Measurements from ENCODE around the gene ZRANB3. TPM values are rescaled to one million over a fixed set of nuclear protein-coding genes. Genes with fewer than 3 reads are reported as not detected.
A peak's percentile ranks its signal among the peaks of the same experiment; 100 is the strongest.
"Not testable (repeated sequence)": the region's sequence is repeated elsewhere in the genome, so short reads cannot be mapped to it uniquely, and the experiment has no call there.

Gene ZRANB3
- total and polyA plus RNA-seq, 5 experiments from 2014 or later: 3.7 to 9.1 (median 6.7) TPM

DNA sequence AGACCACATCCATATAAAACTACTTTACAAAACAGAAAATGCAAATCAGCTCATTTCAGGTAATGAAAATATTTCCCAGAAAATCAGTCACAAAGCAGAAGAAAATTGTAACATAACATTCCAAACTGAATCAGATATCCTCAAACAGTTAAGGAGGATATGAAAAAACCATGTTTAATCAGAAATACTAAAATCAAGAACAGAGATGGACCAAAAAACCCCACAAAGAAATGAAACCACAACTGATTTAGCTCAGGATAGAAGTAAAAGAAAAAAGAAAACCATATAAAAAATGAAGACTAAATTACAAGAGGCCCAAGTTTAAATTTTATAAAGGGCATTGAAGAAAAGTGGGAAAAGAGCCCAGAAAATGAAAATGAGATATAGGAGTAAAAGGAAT is 376.1 kb downstream of the ZRANB3 start:
- Mint-ChIP-seq H3K9me3 (no peaks in the 10 kb centered on the region), H3K27ac (peak overlapping the region in 7 of 10 donors; percentile 2 to 87 (median 60)), H3K36me3 (peaks cover 31 to 90% (median 60%) of the 10 kb centered on the region in 3 donors), H3K4me1 (peaks cover 5 to 24% (median 6%) of the 10 kb centered on the region in 4 donors), H3K4me3 (no peak overlapping the region), H3K27me3 (no peaks in the 10 kb centered on the region)
- DNase-seq (no peak), ATAC-seq (no peak)
- POLR2A ChIA-PET: no interaction called here

DNA sequence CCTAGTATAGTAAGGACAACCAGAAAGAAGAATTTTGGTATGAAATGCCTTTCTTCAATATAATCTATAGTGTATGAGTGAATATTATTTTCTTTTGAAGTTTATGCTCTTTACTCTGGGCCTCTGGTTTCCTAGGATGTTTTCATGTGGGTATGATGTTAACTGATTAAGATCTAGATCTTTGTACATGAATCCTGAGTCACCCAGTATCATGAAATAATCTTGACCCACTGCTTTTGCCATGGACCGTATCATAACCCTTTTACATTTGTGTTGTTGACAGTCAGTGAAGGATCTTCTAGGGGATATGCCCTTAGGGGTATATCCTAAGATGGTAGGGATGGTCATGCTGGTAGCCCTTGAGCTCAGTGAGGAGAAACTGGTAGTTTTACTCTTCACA is 378.7 kb downstream of the ZRANB3 start:
- Mint-ChIP-seq H3K27me3 (no peaks in the 10 kb centered on the region), H3K27ac (peak overlapping the region in 2 of 10 donors; percentile 0 to 41), H3K4me1 (peaks cover 5 to 30% (median 6%) of the 10 kb centered on the region in 4 donors), H3K4me3 (no peak overlapping the region), H3K36me3 (peaks cover 26 to 76% (median 43%) of the 10 kb centered on the region in 3 donors), H3K9me3 (no peaks in the 10 kb centered on the region)
- DNase-seq (no peak), ATAC-seq (no peak)
- POLR2A ChIA-PET: no interaction called here

DNA sequence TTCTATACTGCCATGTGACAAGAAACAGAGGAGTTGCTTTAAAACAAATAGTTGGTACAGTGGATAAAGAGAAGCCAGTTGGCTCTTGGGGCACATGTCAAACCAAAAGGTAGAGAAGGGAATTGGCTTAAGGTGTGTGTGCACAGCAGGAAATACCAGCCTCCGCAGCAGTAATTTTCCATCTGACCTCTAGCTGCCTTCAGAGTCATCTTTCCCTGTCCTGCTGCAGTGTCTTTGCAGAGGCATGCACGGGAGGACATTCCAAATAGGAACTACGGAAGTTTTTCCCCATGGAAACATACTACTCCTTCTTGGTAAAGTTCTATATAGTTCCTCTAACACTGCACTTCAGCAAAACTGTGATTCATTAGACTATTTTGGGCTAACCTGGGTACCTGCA is 379.4 kb downstream of the ZRANB3 start:
- DNase-seq: no peak
- H3K27ac Mint-ChIP-seq: peak overlapping the region in 5 of 10 donors; percentile 22 to 81 (median 58)
- no peak overlapping the region for H3K4me3 Mint-ChIP-seq
- H3K36me3 Mint-ChIP-seq: peaks cover 26 to 72% (median 39%) of the 10 kb centered on the region in 3 donors
- no peaks in the 10 kb centered on the region for H3K27me3 Mint-ChIP-seq
- POLR2A ChIA-PET: no interaction called here
- ATAC-seq: no peak
- H3K9me3 Mint-ChIP-seq: no peaks in the 10 kb centered on the region
- peaks cover 5 to 30% (median 6%) of the 10 kb centered on the region in 4 donors for H3K4me1 Mint-ChIP-seq

DNA sequence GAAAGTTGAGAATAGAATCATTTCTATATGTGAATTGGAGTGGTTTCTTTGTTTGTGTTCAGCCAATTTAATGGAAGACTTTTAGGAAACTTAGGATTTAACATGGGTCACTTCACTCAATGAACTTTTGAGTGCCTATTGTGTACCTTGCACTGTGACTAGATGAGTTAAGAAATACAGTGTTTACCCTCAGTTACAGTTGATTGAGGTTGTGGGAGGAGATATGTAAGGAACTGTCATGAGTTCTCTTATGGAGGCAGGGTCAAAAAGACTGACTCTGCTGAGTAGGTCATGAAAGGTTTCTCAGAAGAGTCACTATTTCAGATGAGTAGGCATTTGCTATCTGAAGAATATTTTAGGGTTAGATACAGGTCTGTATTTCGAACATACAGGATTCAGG is 380.3 kb downstream of the ZRANB3 start:
- H3K27me3 Mint-ChIP-seq: no peaks in the 10 kb centered on the region
- no peaks in the 10 kb centered on the region for H3K9me3 Mint-ChIP-seq
- peak overlapping the region in 2 of 10 donors; percentile 4 to 5 for H3K27ac Mint-ChIP-seq
- POLR2A ChIA-PET: no interaction called here
- DNase-seq (no peak), ATAC-seq (no peak)
- H3K4me3 Mint-ChIP-seq: no peak overlapping the region
- H3K4me1 Mint-ChIP-seq: peaks cover 5 to 30% (median 6%) of the 10 kb centered on the region in 4 donors
- H3K36me3 Mint-ChIP-seq: peaks cover 21 to 68% (median 39%) of the 10 kb centered on the region in 3 donors

DNA sequence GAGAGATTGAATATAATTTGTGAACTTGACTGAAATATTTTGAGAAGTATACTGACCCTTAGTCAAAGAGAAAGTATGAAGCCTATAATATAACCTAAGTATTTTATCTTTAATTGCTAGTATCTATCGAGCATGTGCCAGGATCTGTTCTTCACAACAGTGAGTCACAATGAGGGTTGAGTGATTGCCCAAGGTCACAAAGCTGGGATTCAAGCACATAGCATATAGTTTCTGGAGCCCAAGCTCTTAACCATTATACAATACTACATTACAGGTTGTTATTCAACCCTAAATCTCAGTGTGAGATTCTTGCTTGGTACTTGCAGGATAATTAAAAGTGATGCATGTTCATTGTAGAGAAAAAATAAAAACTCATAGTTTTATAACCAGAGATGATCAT is 381.8 kb downstream of the ZRANB3 start:
- peaks cover 4 to 23% (median 6%) of the 10 kb centered on the region in 4 donors for H3K4me1 Mint-ChIP-seq
- no peaks in the 10 kb centered on the region for H3K27me3 Mint-ChIP-seq
- no peak for ATAC-seq
- H3K9me3 Mint-ChIP-seq: no peaks in the 10 kb centered on the region
- H3K27ac Mint-ChIP-seq: no peak overlapping the region
- no peak for DNase-seq
- H3K4me3 Mint-ChIP-seq: no peak overlapping the region
- peaks cover 17 to 59% (median 31%) of the 10 kb centered on the region in 3 donors for H3K36me3 Mint-ChIP-seq
- POLR2A ChIA-PET: no interaction called here

DNA sequence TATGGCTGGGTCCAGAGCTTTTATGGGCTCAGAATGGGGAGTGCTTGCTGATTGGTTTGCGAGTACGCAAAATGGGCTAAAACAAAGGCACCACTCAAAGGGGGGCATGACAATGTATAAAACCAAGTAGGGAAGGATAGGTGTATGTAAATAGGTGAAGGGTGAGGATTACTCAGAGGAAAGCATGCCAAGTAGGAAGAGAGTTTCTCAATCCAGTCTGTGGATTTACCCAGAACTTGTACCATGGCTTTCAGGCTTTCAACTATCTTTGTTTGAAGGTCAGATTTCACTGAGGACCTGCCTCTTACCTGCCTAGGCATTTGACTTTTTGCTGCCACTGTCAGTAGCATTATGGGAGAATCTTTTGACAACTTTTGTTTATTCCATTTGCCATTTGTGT is 386.7 kb downstream of the ZRANB3 start:
- ATAC-seq (no peak), DNase-seq (no peak)
- Mint-ChIP-seq H3K27ac (peak overlapping the region in 2 of 10 donors; percentile 11 to 13), H3K27me3 (no peaks in the 10 kb centered on the region), H3K4me3 (no peak overlapping the region), H3K9me3 (peaks cover 6 to 24% (median 10%) of the 10 kb centered on the region in 9 donors), H3K36me3 (peaks cover 32 to 71% (median 46%) of the 10 kb centered on the region in 3 donors), H3K4me1 (peaks cover 1 to 6% (median 2%) of the 10 kb centered on the region in 4 donors)
- POLR2A ChIA-PET: no interaction called here

DNA sequence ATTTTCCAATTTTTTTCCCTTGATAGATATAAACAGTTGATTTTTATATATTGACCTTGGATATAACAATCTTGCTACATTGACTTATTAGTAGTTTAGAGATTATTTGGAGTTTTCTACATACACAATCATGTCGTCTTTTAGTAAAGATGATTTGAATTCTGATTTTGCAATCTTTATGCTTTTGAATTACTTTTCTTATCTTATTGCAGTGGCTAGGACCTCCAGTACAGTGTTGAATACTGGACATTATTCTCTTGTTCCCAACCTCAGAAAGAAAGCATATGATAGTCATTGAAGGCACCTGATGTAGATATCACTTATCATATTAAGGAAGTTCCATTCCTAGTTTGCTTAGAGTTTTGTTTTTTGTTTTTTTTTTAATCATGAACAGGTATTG is 388.7 kb downstream of the ZRANB3 start:
- peaks cover 33 to 80% (median 64%) of the 10 kb centered on the region in 3 donors for H3K36me3 Mint-ChIP-seq
- no peak for ATAC-seq
- POLR2A ChIA-PET: no interaction called here
- peak overlapping the region in 1 of 10 donors; percentile 9 for H3K27ac Mint-ChIP-seq
- no peaks in the 10 kb centered on the region for H3K27me3 Mint-ChIP-seq
- no peak for DNase-seq
- peaks cover 0 to 2% (median 1%) of the 10 kb centered on the region in 4 donors for H3K4me1 Mint-ChIP-seq
- peaks cover 6 to 24% (median 10%) of the 10 kb centered on the region in 9 donors for H3K9me3 Mint-ChIP-seq
- H3K4me3 Mint-ChIP-seq: no peak overlapping the region

DNA sequence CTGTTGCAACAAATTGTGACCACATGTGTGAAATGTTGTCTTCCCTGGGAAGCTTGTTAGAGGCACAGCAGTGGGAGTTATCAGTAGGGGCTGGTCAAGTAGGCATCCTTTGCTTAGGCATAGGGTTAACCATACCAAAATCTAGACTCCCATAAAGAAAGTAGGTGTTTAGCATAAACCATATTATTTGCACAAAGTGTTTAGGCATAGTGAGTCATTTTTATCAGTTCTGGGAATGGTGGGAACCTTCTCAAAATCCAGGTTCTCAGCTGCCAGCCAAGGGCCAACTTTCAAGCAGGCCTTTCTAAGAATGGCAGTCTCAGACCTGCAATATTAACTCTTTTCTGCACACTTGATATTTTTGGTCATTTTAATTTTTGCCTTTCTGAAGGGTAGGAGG is 390.4 kb downstream of the ZRANB3 start:
- H3K4me1 Mint-ChIP-seq: peaks cover 1 to 2% (median 1%) of the 10 kb centered on the region in 4 donors
- POLR2A ChIA-PET: no interaction called here
- ATAC-seq: no peak
- H3K27me3 Mint-ChIP-seq: no peaks in the 10 kb centered on the region
- H3K4me3 Mint-ChIP-seq: no peak overlapping the region
- H3K27ac Mint-ChIP-seq: peak overlapping the region in 1 of 10 donors; percentile 14
- peaks cover 42 to 90% (median 79%) of the 10 kb centered on the region in 3 donors for H3K36me3 Mint-ChIP-seq
- H3K9me3 Mint-ChIP-seq: peaks cover 6 to 24% (median 10%) of the 10 kb centered on the region in 9 donors
- DNase-seq: no peak

DNA sequence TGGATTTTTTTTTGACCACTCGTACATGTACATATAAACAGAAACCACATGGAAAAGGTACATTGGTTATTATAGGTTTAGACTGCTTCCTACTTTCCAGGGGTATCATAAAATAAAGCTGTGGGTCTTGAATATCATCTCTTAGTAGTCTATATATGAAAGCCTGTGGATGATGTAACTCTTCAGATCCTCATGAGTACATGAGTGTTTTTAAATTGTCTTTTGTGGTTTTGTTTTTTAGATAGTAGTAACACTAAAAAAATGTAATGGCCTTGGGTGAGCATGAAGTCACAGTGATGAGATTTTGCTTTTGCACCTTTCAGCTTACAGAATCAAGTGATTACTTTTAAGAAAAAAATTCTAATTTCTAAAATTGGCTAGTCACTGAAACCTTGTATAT is 398.7 kb downstream of the ZRANB3 start:
- ATAC-seq: no peak
- Mint-ChIP-seq H3K36me3 (peaks cover 25 to 87% (median 55%) of the 10 kb centered on the region in 3 donors), H3K4me3 (no peak overlapping the region), H3K27me3 (no peaks in the 10 kb centered on the region), H3K4me1 (peaks cover 0 to 6% (median 4%) of the 10 kb centered on the region in 4 donors), H3K9me3 (no peaks in the 10 kb centered on the region), H3K27ac (no peak overlapping the region)
- DNase-seq: no peak
- POLR2A ChIA-PET: no interaction called here

DNA sequence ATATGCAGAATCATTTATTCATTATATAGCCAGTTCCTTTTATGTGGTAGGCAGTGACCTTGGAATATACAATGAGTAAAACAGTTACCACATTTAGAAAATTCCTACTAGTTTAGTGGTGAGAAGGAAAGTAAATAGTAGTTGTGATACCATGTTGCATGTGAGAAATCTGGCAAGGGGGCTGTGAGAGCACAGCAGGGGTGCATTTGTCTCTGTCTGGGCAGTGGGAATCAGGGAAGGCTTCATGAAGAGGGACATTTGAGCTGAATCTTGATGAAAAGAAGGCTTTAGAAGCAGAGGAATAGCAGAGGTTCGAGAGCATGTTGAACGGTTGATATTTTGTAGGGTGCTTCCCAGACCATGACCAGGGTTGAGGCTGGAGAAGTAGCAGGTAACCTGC is 400.3 kb downstream of the ZRANB3 start:
- Mint-ChIP-seq H3K4me1 (peaks cover 0 to 6% (median 4%) of the 10 kb centered on the region in 4 donors), H3K36me3 (peaks cover 16 to 84% (median 47%) of the 10 kb centered on the region in 3 donors), H3K27me3 (no peaks in the 10 kb centered on the region), H3K9me3 (no peaks in the 10 kb centered on the region), H3K27ac (peak overlapping the region in 2 of 10 donors; percentile 27 to 34), H3K4me3 (no peak overlapping the region)
- ATAC-seq (no peak), DNase-seq (no peak)
- POLR2A ChIA-PET: no interaction called here

DNA sequence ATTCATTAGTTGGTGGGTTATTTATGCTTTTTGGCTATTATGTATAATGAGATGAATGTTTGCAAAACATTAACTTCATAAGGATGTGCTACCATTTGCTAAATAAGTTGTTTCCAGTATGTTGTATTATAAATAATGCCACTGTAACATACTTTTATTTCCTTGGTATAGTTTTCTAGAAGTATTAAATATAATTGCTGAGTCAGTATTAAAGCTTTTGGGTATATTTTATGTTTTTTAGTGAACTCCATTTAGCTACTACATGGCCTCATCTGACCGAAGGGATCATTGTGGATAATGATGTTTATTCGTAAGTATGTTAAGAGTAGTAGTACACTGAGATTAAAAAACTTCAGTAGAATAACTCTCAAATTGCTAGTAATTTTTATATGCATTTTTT is 405.1 kb downstream of the ZRANB3 start:
- H3K36me3 Mint-ChIP-seq: peaks cover 4 to 80% (median 35%) of the 10 kb centered on the region in 3 donors
- no peaks in the 10 kb centered on the region for H3K9me3 Mint-ChIP-seq
- no peak overlapping the region for H3K4me3 Mint-ChIP-seq
- POLR2A ChIA-PET: no interaction called here
- H3K27ac Mint-ChIP-seq: no peak overlapping the region
- no peaks in the 10 kb centered on the region for H3K27me3 Mint-ChIP-seq
- H3K4me1 Mint-ChIP-seq: peaks cover 0 to 3% (median 1%) of the 10 kb centered on the region in 4 donors
- no peak for ATAC-seq
- no peak for DNase-seq

DNA sequence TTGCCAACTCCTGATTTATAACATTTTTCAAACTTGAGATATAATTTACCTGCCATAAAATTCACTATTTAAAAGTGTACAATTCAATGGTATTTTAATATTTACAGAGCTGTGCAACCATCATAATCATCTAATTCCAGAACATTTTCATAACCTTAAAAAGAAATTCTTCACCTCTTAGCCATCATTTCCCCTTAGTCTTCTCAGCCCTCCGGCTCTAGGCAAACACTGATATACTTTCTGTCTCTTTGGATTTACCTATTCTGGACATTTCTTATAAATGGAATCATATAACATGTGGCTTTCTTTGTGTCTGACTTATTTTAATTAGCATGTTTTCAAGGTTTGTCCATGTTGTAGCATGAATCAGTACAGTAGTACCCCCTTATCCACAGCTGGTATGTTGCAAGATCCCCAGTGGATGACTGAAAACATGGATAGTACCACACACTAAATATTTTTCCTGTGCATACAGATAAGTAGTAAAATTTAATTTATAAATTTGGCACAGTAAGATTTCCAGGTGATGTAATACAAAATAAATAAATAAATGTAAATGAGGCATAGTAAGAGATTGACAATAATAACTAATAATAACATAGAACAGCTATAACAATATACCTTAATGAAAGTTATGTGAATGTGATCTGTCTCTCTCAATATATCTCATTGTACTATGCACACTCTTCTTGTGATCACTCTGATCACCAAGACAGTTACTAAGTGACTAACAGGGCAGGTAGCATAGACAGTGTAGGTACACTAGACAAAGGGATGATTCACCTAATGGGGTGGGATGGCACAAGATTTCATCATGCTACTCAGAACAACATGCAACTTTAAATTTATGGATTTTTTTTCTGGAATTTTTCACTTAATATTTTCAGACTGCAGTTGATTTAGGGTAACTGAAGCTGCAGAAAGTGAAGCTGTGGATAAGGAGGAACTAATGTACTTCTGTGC is 405.8 kb downstream of the ZRANB3 start:
- no peak for ATAC-seq
- Mint-ChIP-seq H3K27ac (peak overlapping the region in 1 of 10 donors; percentile 6), H3K36me3 (peaks cover 4 to 79% (median 35%) of the 10 kb centered on the region in 3 donors), H3K27me3 (no peaks in the 10 kb centered on the region), H3K4me3 (no peak overlapping the region), H3K4me1 (no peaks in the 10 kb centered on the region), H3K9me3 (no peaks in the 10 kb centered on the region)
- POLR2A ChIA-PET: no interaction called here
- no peak for DNase-seq

DNA sequence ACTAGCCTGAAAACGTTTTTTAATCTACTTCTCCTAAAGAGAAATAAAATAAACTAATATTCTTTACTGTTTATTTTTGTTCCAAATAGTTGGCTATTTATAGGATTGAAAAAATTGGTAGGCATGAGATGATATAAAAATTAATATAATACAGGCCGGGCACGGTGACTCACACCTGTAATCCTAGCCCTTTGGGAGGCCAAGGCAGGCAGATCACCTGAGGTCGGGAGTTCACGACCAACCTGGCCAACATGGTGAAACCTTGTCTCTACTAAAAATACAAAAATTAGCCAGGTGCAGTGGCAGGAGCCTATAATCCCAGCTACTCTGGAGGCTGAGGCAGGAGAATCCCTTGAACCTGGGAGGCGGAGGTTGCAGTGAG is 409.4 kb downstream of the ZRANB3 start:
- H3K4me1 Mint-ChIP-seq, H3K4me3 Mint-ChIP-seq, H3K27ac Mint-ChIP-seq, H3K27me3 Mint-ChIP-seq, POLR2A ChIA-PET, DNase-seq, H3K9me3 Mint-ChIP-seq, ATAC-seq: not testable (repeated sequence)
- H3K36me3 Mint-ChIP-seq: peaks cover 0 to 72% (median 25%) of the 10 kb centered on the region in 3 donors
